OCI-LY1 (cell line): ENCODE results near the gene YWHAH.
A peak's percentile ranks its signal among the peaks of the same experiment; 100 is the strongest.

Experiments
- H2AFZ ChIP-seq: fragments of 200-600 bp; sonication (generic), shearing (Covaris generic); 2 replicates; pipeline ENCODE4 v1.6.0; 2014; ENCODE audit warnings: antibody characterized with exemption, mild to moderate bottlenecking, low read length
- H3F3A ChIP-seq: fragments of 200-600 bp; sonication (generic), shearing (Covaris generic); 2 replicates; pipeline ENCODE4 v1.6.0; 2014; ENCODE audit warnings: mild to moderate bottlenecking, antibody characterized with exemption, low read length, moderate library complexity; ENCODE audit not compliant: insufficient read depth
- H3K27ac ChIP-seq: fragments of 200-600 bp; sonication (generic); 2 replicates; pipeline ENCODE4 v1.5.1; 2014; ENCODE audit warnings: low read length, mixed run types, mild to moderate bottlenecking, low read depth; ENCODE audit not compliant: poor library complexity, severe bottlenecking
- H3K27me3 ChIP-seq: fragments of 200-600 bp; sonication (generic); 2 replicates; pipeline ENCODE4 v1.6.0; 2014; ENCODE audit warnings: antibody characterized with exemption, mild to moderate bottlenecking, low read length, moderate library complexity; ENCODE audit not compliant: insufficient read depth
- H3K36me3 ChIP-seq: fragments of 200-600 bp; sonication (generic); 2 replicates; pipeline ENCODE4 v1.6.1; 2014; ENCODE audit warnings: mild to moderate bottlenecking, antibody characterized with exemption, low read length, moderate library complexity, mixed read lengths; ENCODE audit not compliant: insufficient read depth
- H3K4me1 ChIP-seq: fragments of 200-600 bp; sonication (generic); 2 replicates; pipeline ENCODE4 v1.5.1; 2014; ENCODE audit warnings: mild to moderate bottlenecking, low read length, moderate library complexity; ENCODE audit not compliant: insufficient read depth, severe bottlenecking
- H3K4me2 ChIP-seq: fragments of 200-600 bp; sonication (generic), shearing (Covaris generic); 2 replicates; pipeline ENCODE4 v1.6.1; 2014; ENCODE audit warnings: low read length
- H3K4me3 ChIP-seq: fragments of 200-600 bp; sonication (generic); 2 replicates; pipeline ENCODE4 v1.5.1; 2014; ENCODE audit warnings: low read length, low read depth, mild to moderate bottlenecking, mixed read lengths; ENCODE audit not compliant: poor library complexity, severe bottlenecking
- H3K79me2 ChIP-seq: fragments of 200-600 bp; shearing (Covaris generic); 2 replicates; pipeline ENCODE4 v1.6.1; 2016; ENCODE audit warnings: mixed run types, low read length, mixed read lengths; ENCODE audit not compliant: insufficient read depth
- H3K9ac ChIP-seq: fragments of 200-600 bp; sonication (generic), shearing (Covaris generic); 2 replicates; pipeline ENCODE4 v1.6.1; 2014; ENCODE audit warnings: mild to moderate bottlenecking, low read length, mixed read lengths
- H3K9me2 ChIP-seq: fragments of 200-600 bp; sonication (generic), shearing (Covaris generic); 2 replicates; pipeline ENCODE4 v1.6.1; 2014; ENCODE audit warnings: low read depth, mild to moderate bottlenecking, low read length, mixed read lengths
- H3K9me3 ChIP-seq: fragments of 200-600 bp; shearing (Covaris generic); 2 replicates; pipeline ENCODE4 v1.6.1; 2014; ENCODE audit warnings: low read length, mixed read lengths
- H4K20me1 ChIP-seq: fragments of 200-600 bp; sonication (generic), shearing (Covaris generic); 2 replicates; pipeline ENCODE4 v1.6.0; 2016; ENCODE audit warnings: mild to moderate bottlenecking, low read length; ENCODE audit not compliant: insufficient read depth
- CTCF ChIP-seq: fragments of 200-600 bp; sonication (generic), shearing (Covaris generic); IDR thresholded peaks from 2 replicates; pipeline ENCODE4 v1.5.1; 2017; ENCODE audit warnings: mild to moderate bottlenecking, antibody characterized with exemption, low read length, moderate library complexity, mixed read lengths
- EZH2 ChIP-seq: fragments of 200-600 bp; sonication (generic), shearing (Covaris generic); IDR thresholded peaks from 2 replicates; pipeline ENCODE4 v1.8.0; 2017; ENCODE audit warnings: borderline replicate concordance, mixed run types, mild to moderate bottlenecking, antibody characterized with exemption, low read length, moderate library complexity, mixed read lengths

YWHAH gene

GRCh38 chr22:31995046-31995445 is 50.7 kb downstream of the YWHAH start:
- H2AFZ ChIP-seq, result no peak overlapping the region
- no peaks in the 10 kb centered on the region for H3K4me1 ChIP-seq
- H4K20me1 ChIP-seq, result no peaks in the 10 kb centered on the region
- TF ChIP-seq EZH2 (no peak), CTCF (peak; percentile 33)
- no peaks in the 10 kb centered on the region for H3K9me2 ChIP-seq
- H3K4me2 ChIP-seq, result no peak overlapping the region
- H3K9me3 ChIP-seq, result no peaks in the 10 kb centered on the region
- H3K79me2 ChIP-seq, result no peaks in the 10 kb centered on the region
- no peak overlapping the region for H3K27ac ChIP-seq
- H3K9ac ChIP-seq, result no peak overlapping the region
- H3K27me3 ChIP-seq, result 0 out of 2 replicates have a peak, but pooled peaks cover 4% of the 10 kb centered on the region
- no peaks in the 10 kb centered on the region for H3K36me3 ChIP-seq
- H3F3A ChIP-seq, result no peaks in the 10 kb centered on the region
- no peak overlapping the region for H3K4me3 ChIP-seq

GRCh38 chr22:31995807-31996206 is 51.5 kb downstream of the YWHAH start:
- Histone ChIP-seq H3K4me2 (no peak overlapping the region), H3K4me1 (no peaks in the 10 kb centered on the region), H3K9me2 (no peaks in the 10 kb centered on the region), H3F3A (no peaks in the 10 kb centered on the region), H3K9ac (no peak overlapping the region), H3K9me3 (no peaks in the 10 kb centered on the region), H4K20me1 (no peaks in the 10 kb centered on the region), H3K79me2 (no peaks in the 10 kb centered on the region), H3K27ac (no peak overlapping the region), H2AFZ (no peak overlapping the region), H3K36me3 (no peaks in the 10 kb centered on the region), H3K4me3 (no peak overlapping the region), H3K27me3 (no peaks in the 10 kb centered on the region)
- TF ChIP-seq EZH2 (no peak), CTCF (no peak)

GRCh38 chr22:31998784-31999385 is 54.5 kb downstream of the YWHAH start:
- TF ChIP-seq EZH2, result no peak
- TF ChIP-seq CTCF, result no peak
- H3K9ac ChIP-seq, result no peak overlapping the region
- H2AFZ ChIP-seq, result no peak overlapping the region
- H3K27ac ChIP-seq, result no peak overlapping the region
- no peaks in the 10 kb centered on the region for H4K20me1 ChIP-seq
- no peak overlapping the region for H3K4me2 ChIP-seq
- H3K4me1 ChIP-seq, result no peaks in the 10 kb centered on the region
- no peaks in the 10 kb centered on the region for H3F3A ChIP-seq
- no peaks in the 10 kb centered on the region for H3K27me3 ChIP-seq
- no peaks in the 10 kb centered on the region for H3K9me3 ChIP-seq
- no peak overlapping the region for H3K4me3 ChIP-seq
- no peaks in the 10 kb centered on the region for H3K9me2 ChIP-seq
- H3K79me2 ChIP-seq, result no peaks in the 10 kb centered on the region
- no peaks in the 10 kb centered on the region for H3K36me3 ChIP-seq
